HG02678 (cell line): ENCODE results near the gene MGST2.

Experiments
- ATAC-seq: cut with Tn5 transposase; IDR thresholded peaks from one replicate; pipeline ENCODE4 v1.9.1; 2021; ENCODE audit warnings: mild to moderate bottlenecking, moderate library complexity; ENCODE audit not compliant: unreplicated experiment

MGST2 gene

DNA sequence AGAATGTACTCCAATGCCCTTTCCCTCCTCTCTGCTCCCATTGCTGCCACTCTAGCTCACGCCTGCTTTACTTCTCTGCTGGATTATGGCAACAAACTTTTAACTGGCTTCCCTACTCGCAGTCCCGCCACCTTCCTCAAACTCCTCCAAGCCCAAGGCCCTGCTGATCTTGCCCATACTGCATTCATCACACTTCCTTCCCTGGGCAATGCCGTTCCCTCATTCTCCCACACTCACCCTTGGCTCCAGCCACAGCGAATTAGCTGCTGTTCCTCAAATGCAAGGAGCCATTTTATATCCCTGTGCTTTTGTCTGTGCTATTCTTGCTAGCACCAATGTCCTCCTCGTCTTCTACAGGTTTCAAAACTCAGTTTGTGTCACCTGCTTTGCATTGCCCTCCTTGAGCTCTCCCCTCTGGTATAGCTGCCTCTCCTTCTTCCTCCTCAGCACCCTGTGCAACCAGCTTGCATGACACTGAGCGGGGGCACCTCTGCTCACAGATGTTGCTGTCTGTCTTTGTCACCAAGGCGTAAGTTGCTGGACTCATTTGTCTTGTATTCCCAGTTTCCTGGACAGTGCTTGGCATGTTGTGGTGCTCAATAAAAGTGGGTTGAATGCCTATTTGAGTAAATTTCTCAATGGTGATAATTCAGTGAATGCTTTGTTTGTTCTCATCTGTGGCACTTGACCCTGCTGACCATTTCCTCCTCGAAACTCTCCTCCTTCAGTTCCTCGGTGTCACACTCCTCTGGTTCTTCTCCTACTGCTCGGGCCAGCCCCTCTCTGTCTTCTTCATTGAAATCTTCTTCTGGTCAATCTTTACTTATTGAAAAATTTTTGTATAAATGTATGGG, 22.4 kb upstream of the MGST2 start:
- ATAC-seq: no peak

DNA sequence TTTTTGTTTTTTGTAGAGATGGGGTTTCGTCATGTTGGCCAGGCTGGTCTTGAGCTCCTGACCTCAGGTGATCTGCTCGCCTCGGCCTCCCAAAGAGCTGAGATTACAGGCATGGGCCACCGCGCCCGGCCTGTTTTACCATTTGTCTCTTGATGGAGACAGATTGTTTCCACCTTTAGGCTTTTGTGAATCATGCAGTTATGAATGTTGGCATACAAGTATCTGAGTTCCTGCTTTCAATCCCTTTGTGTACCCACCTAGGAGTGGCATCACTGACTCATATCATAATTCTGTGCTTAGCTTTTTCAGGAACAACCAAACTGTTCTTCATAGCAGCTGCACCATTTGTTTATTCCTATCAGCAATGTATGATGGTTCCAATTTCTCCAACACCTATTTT, 20.2 kb upstream of the MGST2 start:
- no peak for ATAC-seq

DNA sequence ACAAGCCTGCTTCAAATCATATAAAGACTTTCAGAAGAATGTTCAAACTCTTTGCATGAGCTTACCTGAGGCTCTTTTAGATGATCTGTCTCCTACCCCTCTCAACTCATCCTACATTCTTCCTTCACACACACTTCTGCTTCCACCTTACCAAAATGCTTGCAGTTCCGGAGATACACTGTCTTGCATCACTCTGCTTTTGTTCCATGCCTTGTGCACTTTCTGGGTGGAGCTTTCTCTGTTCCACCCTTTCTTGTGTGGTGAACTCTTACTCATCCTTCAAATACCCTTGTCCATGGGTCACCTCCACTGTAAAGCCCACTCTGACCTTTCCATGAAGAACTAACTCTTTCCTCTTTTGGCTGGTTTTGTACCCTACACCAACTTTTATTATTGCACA, 18.4 kb upstream of the MGST2 start:
- ATAC-seq: no peak

DNA sequence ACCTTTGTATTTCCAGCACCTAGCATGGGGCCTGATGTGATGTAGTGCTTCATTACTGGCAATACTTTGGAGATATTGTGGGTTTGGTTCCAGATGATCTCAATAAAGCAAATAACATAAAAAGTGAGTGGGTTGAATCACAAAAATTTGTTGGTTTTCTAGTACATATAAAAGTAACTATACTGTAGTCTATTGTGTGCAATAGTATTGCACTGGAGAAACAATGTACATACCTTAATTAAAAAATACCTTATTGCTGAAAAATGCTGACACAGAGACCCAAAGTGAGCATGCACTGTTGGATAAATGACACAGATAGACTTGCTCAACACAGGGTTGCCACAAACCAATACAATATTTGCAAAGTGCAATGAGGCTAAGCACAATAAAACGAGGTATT, 17.7 kb upstream of the MGST2 start:
- ATAC-seq: no peak

DNA sequence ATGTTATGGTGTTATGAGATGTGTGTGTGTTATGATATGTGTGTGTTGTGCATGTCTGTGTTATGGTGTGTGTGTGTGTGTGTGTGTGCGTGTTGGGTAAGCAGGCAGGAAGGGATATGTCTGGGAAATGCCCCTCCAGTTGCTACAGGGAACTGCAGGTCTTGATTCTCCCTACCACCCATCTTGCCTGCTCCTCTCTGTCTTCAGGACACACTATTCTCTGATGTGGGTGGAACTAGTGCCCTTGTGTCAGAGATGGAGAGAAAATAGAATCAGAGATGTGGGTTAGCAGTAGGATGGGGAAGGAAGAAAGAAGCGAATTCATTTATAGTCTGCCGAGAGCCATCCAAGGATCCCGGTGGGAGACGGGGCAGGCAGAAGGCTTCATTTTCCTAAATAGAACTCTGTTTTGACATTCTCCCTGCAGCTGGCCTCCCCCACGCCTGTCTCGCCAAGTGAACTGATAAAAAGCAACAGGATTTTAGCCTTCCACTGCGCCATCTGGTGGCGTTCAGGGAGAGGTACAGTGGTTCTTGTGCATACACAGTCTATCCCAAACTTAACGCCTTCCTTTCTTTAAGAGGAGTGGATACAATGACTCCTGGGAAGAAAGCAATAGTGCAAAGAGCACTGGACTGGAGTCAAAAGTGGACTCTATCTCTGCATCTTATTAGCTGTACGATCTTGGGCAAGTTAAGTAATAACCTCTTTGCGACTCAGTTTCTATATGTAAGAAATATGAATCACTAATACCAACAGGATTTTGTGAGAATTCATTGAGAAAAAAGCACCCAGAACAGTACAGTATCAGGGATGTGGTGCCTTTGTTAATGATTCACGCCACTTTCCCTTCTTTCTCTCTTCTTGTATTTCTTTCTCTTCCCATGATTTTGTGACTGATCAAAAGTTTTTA, 14.1 kb upstream of the MGST2 start:
- peak; percentile 89 for ATAC-seq

DNA sequence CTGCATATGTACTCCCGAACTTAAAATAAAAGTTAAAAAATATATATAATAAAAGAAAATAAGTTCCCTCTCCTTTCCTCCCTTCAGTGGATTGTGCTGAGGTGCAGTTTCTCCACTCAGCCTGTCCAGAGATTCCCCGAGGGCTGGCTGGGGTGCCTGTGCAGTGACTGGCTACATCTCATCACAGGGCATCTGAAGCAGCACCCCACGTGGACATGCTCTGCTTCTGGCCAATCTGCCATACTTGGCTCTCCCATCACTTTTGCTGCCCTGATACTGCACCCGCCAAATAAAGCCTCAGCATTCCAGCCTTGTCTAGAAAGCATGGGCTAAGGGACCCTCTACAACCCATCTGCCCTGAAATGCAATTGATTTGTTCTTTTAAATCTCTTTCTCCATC, 11.1 kb upstream of the MGST2 start:
- ATAC-seq: no peak

DNA sequence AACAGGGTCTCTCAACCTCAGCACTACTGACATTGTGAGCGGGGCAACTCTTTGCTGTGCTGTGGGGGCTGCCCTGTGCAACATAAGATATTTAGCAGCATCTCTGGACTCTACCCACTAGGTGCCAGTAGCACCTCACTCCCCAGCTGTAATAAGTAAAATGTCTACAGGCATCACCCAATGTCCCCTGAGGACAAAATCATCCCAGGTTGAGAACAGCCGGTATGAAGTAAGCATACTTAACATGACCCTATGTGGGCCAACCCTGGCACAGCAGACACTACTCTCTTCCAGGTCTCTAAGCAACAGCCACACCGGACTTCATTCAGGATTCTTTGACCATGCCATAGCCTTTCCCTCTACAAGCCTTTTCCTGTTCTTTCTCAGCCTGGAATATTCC, 10.5 kb upstream of the MGST2 start:
- ATAC-seq: peak; percentile 34

DNA sequence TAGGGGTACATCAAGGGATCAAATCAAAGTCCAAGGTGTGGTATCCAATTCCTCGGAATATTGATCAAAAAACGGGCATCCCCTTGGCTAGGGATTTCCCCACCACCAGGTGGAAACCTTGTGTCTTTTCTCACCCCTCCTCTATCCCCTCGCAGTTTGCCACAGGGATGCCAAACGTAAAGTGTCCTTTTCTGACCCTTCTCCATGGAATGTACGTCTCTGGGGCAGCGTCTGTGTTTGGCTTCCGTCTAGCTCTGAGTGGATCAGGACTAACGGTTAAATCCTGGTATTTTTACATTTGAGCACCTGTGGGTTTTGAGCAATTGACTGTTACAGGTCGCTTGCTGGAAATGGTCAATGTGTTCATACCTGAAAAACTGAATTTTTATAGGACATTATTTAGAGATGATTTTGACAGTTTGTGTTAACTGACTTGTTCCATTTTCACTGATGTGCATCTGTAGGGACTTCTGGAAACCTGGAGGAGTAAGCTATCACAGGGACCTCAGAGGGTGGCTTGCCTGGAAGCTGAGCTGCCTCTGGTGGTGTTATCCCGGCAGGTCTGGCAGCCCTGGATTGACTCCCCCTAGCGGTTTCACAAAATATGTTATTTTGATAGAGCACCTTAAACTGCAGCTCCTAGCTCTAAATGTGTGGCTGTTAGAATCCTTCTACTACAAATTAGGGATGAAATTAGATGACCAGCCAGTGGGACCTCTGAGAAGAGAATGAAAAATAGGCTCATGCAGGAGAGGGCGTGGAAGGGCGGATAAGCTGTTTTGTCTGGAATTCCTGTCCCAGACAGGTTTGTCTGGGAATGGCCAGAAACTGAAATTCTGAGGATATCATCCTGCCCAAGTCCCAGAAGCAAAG, 8.8 kb upstream of the MGST2 start:
- peak; percentile 82 for ATAC-seq

DNA sequence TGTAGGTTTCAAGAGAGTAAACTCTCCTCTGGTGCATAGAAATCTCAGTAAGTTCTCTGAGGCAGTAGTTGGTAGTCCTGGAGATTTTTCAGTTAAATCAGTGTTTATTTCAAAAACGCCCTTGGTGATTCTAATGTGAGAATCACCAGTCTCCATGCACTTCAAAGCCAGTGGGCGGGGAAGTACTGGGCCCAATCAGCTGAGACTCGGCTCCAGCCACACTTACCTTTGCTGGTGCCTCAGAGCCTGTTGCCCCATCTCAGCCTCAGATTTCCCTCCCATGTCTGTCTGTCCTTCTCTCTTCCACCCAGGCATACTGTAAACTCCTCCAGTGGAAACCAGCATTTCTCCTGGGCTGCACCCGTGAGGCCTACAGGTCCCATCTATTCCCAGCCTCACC, 7.4 kb upstream of the MGST2 start:
- no peak for ATAC-seq

DNA sequence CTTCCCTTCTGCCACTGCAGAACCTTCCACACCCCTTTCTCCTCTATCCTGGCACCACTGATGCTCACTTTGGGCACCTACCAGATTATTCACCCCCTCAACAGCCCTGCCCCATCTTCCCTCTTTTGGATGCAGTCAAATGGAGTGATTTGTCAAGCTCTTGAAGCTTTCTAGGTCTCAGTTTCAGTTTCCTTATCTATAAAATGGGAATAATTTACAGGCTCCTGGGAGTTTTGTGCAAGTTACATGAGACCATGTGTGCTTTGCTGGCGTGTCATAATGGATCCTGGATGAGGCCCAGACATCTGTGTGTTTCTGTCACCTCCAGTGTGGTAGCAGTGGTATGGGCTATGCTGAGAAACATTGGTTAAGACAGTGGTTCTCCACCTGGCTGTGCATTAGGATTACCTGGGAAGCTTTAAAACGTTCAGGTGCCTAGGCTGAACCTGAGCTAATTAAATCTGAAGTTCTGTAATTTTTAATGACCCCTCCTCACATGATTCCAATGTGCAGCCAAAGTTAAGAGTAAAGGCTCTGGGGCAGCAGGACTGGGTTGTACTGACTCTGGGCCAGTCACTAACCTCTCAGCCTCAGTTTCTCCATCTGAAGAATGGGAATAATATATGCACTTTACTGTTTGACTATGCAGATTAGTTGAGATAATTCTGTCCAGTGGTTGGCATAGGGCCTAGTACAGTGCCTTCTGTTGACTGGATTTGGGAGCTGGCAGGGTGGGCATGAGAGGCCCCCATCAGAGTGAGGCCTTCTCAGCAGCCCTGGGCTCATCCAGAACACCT, 6.8 kb upstream of the MGST2 start:
- no peak for ATAC-seq

DNA sequence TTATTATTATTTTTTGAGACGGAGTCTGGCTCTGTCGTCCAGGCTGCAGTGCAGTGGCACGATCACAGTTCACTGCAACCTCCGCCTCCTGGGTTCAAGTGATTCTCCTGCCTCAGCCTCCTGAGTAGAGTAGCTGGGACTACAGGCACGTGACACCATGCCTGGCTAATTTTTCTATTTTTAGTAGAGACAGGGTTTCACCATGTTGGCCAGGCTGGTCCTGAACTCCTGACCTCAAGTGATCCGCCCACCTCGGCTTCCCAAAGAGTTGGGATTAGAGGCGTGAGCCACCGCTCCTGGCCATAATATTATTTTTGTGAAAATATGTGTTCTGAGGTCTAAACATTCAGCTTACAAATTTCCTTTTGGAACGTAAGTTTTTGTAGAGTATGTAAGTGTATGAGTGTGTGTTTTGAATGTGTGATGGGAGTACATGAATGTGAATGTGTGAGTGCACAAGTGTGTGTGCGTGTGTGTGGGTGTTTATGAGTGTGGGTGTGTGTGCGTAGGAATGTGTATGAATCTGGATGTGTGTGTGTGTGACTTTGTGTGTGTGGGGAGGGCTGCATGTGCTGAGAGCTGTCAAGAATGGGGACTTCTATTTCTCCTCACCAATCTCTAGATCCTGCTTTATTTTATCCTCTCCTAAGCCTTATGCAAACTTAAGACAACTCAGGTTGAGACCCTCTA, 5.7 kb upstream of the MGST2 start:
- no peak for ATAC-seq

DNA sequence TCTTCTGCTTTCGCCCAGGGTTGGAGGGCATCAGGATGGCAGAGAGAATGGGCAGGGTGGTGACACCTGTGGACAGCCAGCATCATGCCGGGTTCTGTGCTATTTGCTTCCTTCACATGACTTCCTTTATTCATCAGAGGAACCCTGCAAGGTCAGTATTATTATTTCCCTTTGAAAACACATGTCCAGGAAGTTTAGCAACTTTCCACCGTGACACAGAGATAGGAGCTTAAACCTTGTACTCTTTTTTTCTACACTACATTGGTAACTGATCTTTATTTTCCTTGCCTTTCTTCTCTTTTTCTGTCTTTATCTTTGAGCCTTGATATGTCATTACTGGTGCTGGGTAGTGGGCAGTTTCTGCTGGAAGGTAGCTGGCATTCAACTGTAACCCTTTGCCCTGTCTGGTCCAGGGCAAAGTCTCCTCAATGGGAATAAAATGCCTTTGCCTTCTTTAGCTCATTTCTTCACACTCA, 5.0 kb upstream of the MGST2 start:
- no peak for ATAC-seq

DNA sequence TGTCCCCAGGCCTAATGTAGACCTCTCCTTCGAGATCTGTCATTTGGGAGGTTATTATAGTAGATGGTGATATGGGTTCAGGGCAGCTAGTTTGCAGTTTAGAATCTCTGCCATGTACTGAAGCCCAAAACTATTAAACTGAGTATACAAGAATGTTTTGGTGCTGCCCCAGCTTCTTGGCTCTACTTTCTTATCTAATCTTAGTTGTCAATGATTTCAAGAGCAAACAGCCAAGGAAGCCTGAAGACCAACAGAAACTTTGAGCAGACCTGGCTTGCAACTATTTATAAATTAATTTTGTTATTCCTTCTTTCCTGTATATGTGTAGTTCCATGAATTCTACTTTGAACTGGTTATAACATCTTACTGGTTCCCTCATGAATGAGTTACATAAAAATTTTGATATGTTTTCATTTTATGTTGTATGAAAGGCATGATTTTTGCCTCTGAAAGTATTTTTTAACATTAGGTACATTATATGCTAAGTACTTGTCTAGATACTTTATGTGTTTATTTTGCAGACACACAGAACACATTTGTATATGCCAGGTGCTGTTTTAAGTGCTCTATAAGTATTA, 2.0 kb upstream of the MGST2 start:
- ATAC-seq: no peak

DNA sequence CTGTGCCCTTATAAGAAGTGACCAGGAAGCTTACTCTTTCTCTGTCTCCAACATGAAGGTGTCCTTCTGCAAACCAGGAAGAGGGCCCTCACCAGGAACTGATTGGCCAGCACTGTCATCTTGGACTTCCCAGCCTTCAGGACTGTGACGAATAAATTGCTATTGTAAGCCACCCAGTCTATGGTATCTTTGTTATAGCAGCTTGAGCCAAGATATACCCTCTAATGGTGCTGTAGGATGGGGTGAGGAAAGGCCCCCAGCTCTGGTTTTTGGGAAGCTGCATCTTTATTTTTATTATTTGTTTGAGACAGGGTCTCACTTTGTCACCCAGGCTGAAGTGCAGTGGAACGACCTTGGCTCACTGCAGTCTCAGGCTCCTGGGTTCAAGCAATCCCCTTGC, 1.2 kb upstream of the MGST2 start:
- ATAC-seq: no peak

DNA sequence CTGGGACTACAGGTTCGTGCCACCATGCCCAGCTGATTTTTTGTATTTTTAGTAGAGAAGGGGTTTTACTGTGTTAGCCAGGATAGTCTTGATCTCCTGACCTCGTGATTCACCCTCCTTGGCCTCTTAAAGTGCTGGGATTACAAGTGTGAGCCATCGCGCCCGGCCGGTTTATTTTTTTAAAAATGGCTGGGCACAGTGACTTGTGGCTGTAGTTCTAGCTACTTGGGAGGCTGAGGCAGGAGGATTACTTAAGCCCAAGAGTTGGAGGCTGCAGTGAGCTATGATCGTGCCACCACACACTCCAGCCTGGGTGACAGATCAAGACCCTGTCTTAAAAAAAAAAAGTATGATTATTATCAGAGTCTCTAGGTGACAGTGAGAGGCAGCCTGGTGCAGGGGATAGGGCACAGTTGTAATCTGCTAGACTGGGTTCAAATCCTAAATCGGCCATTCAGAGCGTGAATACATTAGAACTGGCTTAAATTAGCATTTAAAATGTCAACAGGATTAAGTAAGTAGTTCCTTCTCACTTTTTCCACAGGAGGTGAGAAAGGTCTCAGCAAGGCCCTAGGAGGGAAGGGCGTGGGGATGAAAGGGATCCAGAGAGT, 435 bp upstream of the MGST2 start:
- no peak for ATAC-seq

DNA sequence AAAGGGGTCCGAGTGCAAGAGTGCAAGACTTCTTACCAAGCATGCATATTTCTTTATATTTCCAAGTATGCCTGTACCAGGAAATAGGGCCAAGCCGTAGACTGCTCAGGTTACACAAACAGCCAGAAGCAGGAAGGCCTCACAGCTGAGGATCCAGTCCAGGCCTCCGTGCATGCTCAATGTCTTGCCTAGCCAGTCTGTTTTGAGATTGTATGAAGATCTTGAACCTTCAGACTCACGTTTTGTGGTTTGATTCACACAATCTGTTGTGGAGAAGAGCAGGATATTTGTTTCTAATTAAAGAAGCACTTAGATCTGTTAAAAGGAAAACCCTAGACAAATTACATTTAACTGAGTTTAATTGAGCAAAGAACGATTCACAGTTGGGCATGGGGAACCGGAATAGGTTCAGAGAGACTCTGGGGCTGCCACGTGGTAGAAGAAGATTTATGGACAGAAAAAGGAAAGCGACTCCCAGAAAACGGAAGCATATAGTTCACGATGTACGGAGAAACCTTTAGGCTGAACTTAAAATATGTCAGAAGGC, 1.2 kb downstream of the MGST2 start:
- ATAC-seq: peak; percentile 41

DNA sequence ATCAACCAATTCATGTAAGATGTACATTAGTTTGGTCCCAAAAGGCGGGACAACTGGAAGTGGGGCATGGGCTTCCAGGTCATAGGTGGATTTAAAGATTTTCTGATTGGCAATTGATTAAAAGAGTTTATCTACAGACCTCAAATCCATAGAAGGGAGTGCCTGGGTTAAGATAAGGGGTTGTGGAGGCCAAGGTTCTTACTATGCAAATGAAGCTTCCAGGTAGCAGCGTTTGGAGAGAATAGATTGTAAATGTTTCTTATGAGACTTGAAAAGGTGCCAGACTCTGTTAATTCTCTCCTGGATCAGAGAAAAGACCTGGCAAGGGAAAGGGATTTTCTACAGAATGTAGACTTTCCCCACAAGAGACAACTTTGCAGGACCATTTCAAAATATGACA, 2.4 kb downstream of the MGST2 start:
- no peak for ATAC-seq

DNA sequence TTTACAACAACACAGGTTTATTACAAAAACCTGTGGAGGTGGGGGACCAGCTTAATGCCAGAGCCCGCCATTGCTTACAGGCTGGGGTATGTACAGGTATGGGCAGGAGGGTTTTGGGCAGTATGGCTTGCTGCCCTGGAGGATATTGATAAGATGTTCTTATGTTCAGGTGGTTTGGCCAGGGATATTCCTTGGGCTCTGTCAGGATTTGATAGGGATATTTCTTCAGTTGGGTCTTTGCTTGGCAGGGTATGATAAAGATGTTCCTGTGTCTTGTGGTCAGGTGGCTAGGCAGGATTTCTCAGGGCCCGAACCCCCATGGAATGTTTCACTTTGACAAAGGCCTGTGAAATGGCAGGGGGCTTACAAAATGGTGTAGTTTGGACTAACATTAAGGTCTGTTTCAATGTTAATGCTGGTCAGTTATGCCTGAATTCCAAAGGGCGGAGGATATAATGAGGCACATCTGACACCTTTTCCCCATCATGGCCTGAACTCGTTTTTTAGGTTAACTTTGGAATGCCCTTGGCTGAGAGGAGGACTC, 3.1 kb downstream of the MGST2 start:
- ATAC-seq: no peak
